ENCODE measurements around the gene ECSIT.

The ECSIT gene

DNA sequence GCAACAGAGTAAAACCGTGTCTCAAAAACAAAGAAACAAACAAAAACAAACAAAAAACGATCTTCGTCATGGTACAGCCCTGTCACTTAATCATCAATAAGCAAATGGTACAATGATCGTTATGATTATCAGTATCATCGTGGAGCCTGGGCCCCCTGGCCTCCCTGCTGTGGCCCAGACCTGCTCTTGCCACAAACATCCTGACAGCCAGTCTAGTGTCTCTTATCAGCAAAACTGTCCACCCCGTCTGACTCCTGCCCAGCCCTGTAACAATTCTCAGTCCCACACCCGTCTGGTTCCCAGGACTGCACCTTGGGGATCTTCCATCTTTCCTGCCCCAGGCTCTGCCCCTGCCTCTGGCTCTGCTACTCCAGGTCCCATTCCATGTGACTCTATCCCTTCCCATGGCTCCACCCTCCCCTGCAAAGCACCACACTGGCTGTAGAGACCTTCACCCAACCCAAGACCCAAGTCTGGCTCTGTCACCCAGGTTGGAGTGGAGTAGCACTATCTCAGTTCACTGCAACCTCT is 29.0 kb downstream of the ECSIT start:
- TF ChIP-seq, protein P1, sequence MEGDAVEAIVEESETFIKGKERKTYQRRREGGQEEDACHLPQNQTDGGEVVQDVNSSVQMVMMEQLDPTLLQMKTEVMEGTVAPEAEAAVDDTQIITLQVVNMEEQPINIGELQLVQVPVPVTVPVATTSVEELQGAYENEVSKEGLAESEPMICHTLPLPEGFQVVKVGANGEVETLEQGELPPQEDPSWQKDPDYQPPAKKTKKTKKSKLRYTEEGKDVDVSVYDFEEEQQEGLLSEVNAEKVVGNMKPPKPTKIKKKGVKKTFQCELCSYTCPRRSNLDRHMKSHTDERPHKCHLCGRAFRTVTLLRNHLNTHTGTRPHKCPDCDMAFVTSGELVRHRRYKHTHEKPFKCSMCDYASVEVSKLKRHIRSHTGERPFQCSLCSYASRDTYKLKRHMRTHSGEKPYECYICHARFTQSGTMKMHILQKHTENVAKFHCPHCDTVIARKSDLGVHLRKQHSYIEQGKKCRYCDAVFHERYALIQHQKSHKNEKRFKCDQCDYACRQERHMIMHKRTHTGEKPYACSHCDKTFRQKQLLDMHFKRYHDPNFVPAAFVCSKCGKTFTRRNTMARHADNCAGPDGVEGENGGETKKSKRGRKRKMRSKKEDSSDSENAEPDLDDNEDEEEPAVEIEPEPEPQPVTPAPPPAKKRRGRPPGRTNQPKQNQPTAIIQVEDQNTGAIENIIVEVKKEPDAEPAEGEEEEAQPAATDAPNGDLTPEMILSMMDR (IDR thresholded peaks at IDR 0.05) = no peak

DNA sequence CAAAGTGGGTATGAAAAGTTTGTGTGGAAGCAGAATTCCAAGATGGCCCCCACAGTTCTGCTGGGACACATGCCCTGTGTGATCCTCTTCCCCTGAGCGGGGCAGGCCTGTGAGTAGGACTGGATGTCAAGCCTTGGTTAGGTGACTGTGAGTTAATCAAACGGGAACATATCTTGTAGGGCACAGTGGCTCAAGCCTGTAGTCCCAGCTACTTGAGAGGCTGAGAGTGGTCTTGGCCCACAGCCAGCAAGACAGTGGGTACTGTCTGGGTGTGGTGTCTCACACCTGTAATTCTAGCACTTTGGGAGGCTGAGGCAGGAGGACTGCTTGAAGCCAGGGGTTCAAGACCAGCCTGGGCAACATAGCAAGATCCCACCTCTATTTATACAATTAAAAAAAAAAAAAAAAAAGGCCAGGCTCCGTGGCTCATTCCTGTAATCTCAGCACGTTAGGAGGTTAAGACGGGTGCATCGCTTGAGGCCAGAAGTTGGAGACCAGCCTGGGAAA is 29.7 kb downstream of the ECSIT start:
- TF ChIP-seq, protein P1 (IDR thresholded peaks at IDR 0.05) = no peak

DNA sequence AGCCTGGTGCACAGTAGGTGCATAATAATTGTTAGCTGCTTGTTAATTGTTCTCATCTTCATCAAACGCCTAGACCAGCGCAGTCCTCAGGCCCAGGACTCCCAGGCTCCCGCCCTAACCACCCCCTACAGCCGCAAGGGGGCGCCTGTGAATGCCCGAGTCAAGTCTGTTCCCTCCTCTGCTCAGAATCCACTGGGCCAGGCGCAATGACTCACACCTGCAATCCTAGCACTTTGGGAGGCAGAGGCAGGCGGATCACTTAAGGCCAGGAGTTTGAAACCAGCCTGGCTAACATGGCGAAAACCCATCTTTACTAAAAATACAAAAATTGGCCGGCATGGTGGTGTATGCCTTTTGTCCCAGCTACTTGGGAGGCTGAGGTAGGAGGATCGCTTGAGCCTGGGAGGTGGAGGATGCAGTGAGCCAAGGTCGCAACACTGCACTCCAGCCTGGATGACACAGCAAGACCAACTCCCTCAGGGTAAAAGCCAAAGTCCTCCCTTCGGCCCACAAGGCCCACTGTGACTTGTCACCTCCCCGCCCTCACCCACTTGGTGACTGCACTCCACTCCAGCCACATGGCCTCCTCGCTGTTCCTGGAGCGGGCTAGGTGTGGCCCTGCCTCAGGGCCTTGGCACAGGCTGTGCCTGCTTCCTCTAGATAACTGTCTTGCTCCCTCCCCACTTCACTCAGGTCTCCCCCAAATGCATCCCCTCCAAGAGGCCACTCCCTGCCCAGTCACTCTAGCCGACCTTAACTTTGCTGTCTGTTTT is 32.4 kb downstream of the ECSIT start:
- TF ChIP-seq, protein P1 (IDR thresholded peaks at IDR 0.05) = peak; percentile 74

DNA sequence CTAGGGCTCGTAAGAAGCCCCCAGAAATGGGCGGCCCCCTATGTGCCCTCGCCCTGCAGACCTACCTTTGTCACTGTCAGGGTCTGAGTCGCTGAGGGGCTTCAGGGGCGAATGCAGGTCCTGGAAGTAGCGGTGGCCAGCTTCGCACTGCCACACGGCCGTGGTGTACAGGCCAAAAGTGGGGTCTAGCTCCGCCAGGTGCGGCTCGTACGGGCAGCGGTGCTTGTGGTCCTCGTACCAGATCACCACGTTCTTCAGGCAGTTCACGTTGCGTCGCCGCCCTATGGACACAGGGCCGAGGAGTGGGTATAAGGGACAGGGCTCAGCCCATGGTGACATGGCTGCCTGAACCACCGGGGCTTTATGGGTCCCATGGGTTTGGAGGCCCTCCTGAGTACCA is 33.0 kb downstream of the ECSIT start:
- TF ChIP-seq, protein P1 (IDR thresholded peaks at IDR 0.05) = no peak

DNA sequence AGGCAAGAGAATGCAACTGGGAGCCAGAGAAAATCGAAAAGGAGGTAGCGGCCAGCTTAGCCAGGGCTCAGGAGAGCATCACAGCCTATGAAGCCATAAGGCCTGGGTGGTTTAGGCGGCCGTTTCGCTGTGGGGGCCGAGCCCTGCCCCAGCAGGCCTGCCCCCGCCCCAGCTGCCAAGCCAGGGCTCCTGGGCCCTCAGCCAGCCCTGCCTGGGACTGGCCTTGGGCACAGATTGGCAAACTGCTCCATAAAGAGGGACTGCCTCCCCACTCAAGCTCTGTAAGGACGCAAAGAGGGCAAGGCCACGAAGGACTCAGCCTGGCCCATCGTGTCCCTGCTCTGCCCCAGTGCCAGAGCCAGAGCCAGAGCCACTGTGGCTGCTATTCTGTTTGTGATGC is 33.5 kb downstream of the ECSIT start:
- TF ChIP-seq, protein P1 (IDR thresholded peaks at IDR 0.05) = no peak

DNA sequence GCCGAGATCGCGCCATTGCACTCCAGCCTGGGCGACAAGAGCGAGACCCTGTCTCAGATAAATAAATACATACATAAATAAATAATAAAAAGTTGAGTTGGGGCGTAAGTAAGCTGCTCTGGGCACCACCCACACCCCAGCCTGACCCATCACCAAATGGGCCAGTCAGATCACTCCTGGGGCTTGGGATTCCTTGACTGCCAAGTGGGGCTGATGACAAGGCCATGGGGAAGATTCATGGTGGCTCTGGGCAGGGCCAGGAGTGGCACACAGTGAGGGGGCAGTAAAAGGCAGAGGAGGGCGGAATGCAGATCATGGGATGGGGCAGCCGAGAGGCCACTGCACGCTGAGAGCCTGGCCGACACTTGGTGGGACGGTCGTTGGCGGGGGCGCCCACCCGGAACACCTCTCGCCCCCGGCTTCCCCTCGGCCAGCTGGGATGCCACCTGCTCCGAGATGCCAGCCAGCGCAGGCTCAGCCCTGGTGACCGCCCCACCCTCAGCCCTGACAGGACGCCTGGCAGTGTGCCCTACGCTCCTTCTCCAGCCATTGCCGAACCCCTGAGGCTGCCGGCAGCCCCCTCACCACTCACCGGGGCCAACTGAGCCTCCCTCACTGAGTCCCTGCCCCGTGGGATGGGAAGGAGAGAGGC is 34.2 kb downstream of the ECSIT start:
- TF ChIP-seq, protein P1 (IDR thresholded peaks at IDR 0.05) = no peak

DNA sequence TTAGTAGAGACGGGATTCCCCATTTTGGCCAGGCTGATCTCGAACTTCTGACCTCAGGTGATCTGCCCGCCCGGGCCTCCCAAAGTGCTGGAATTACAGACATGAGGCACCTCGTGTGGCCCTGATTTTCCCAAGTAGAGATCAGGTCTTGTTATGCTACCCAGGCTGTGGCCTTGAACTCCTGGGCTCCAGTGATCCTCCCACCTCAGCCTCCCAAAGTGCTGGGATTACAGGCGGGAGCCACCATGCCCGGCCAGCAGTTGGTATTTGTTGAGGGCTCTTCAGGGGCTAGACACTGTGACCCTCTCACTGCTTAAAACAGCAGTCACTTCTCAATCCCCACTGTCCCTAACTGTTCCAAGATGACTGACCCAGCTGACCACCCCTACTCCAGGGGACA is 39.6 kb downstream of the ECSIT start:
- TF ChIP-seq, protein P1 (IDR thresholded peaks at IDR 0.05) = no peak

Data from LNCAP (cell line).